T-cell (primary cell): Measurements from ENCODE around the gene ILDR2. TPM values are rescaled to one million over a fixed set of nuclear protein-coding genes. Genes with fewer than 3 reads are reported as not detected.

Experiments
- ATAC-seq, 4 experiments: fragments of 200-7000 bp in 3 of 4; fragments of 150-1000 bp in 1 of 4; cut with Tn5 transposase; replicated peaks in 1 of 4; 1 replicate in 3 of 4; 2 replicates in 1 of 4; pipeline ENCODE4 v1.10.0; 2021; ENCODE audit warnings: moderate library complexity in 3 of 4, mild to moderate bottlenecking in 2 of 4, moderate number of reproducible peaks in 1 of 4
- CTCF ChIA-PET, 2 donors: fragments of 300-600 bp; sonication (Branson Sonifier 250); formaldehyde crosslinking; loops; one replicate each; lab custom pipeline; 2022; ENCODE audit warnings: antibody characterized with exemption in 2 of 2; lab: Charles Lee
- POLR2A ChIA-PET, 2 donors: fragments of 300-600 bp; sonication (Branson Sonifier 250); formaldehyde crosslinking; loops; one replicate each; lab custom pipeline; 2022; ENCODE audit warnings: antibody characterized with exemption in 2 of 2; lab: Charles Lee
- DNase-seq, 35 experiments: peaks; one replicate each; pipeline versions ENCODE4 v3.0.0 to v3.0.0-alpha.2; 2013 to 2023
- H3K27ac ChIP-seq: one replicate; pipeline ENCODE4 v1.5.1; 2013; ENCODE audit warnings: low read length
- H3K27me3 ChIP-seq, 2 experiments: replicated peaks in 1 of 2; 1 replicate in 1 of 2; 2 replicates in 1 of 2; pipeline versions ENCODE4 v1.6.1 to v1.7.0; 2013; ENCODE audit warnings: low read length in 1 of 2, mixed read lengths in 1 of 2; ENCODE audit not compliant: control insufficient read depth in 2 of 2, insufficient read depth in 2 of 2; ENCODE audit errors: extremely low read depth in 1 of 2
- H3K36me3 ChIP-seq, 2 donors: 1 replicate in 1 of 2; 2 replicates in 1 of 2; pipeline versions ENCODE4 v1.6.1 to v1.7.0; 2013; ENCODE audit warnings: low read length in 1 of 2; ENCODE audit not compliant: control insufficient read depth in 2 of 2, insufficient read depth in 1 of 2; ENCODE audit errors: extremely low read depth in 1 of 2
- H3K4me1 ChIP-seq, 2 experiments: 1 replicate in 1 of 2; 2 replicates in 1 of 2; pipeline versions ENCODE4 v1.6.1 to v1.7.0; 2013; ENCODE audit warnings: low read length in 2 of 2, mixed read lengths in 1 of 2; ENCODE audit not compliant: insufficient read depth in 2 of 2, control insufficient read depth in 1 of 2; ENCODE audit errors: extremely low read depth in 1 of 2
- H3K4me3 ChIP-seq, 2 donors: 1 replicate in 1 of 2; 2 replicates in 1 of 2; pipeline versions ENCODE4 v1.5.1 to v1.7.0; 2013; ENCODE audit warnings: mild to moderate bottlenecking in 2 of 2, low read length in 1 of 2, moderate library complexity in 1 of 2; ENCODE audit not compliant: control insufficient read depth in 1 of 2; ENCODE audit errors: extremely low read depth in 1 of 2
- H3K9me3 ChIP-seq: 2 replicates; pipeline ENCODE4 v1.7.0; 2013
- H3K27ac Mint-ChIP-seq, 2 donors: one replicate each; pipeline ENCODE4 v1.8.0; 2020 to 2021; ENCODE audit warnings: mild to moderate bottlenecking in 2 of 2, mixed read lengths in 2 of 2
- H3K27me3 Mint-ChIP-seq, 2 donors: one replicate each; pipeline ENCODE4 v1.8.0; 2021 to 2022; ENCODE audit warnings: mixed read lengths in 2 of 2
- H3K36me3 Mint-ChIP-seq: one replicate; pipeline ENCODE4 v1.8.0; 2021; ENCODE audit warnings: mixed read lengths
- H3K4me1 Mint-ChIP-seq, 3 donors: one replicate each; pipeline ENCODE4 v1.8.0; 2020 to 2022; ENCODE audit warnings: mixed read lengths in 3 of 3, mild to moderate bottlenecking in 1 of 3
- H3K4me3 Mint-ChIP-seq, 3 donors: one replicate each; pipeline ENCODE4 v1.8.0; 2020 to 2022; ENCODE audit warnings: mild to moderate bottlenecking in 3 of 3, mixed read lengths in 3 of 3, moderate library complexity in 3 of 3
- H3K9me3 Mint-ChIP-seq, 3 donors: one replicate each; pipeline ENCODE4 v1.8.0; 2020 to 2022; ENCODE audit warnings: mixed read lengths in 3 of 3
- WGBS: methylation state at CpG from one replicate; pipeline ENCODE4 v1.1.5; 2013; ENCODE audit warnings: missing lambda C conversion rate; ENCODE audit not compliant: insufficient coverage; 5-methylcytosine and 5-hydroxymethylcytosine counted together
- total RNA-seq, 35 experiments: library from RNA in 6 of 35; stranded (reverse) in 6 of 35; fragments of 120-200 nt in 1 of 35; gene quantifications; one replicate each; pipeline versions ENCODE4 v1.2.1 to v1.2.4 and lab custom pipeline; 2013 to 2026

The ILDR2 gene
- total RNA-seq, 5 donors from 2014 or later (not counting 1 experiment from before 2014, with no cell fraction given), result 0.13 to 0.61 (median 0.30) TPM

GRCh38 chr1:167011560-167012191 lies 36.3 kb upstream of the ILDR2 start:
- Histone ChIP-seq H3K27me3 (peaks cover 0 to 3% of the 10 kb centered on the region in 2 experiments), H3K27ac (no peak overlapping the region), H3K9me3 (no peaks in the 10 kb centered on the region), H3K4me1 (peaks cover 0 to 3% of the 10 kb centered on the region in 2 experiments), H3K36me3 (no peaks in the 10 kb centered on the region), H3K4me3 (no peak overlapping the region)
- ChIA-PET CTCF (no interaction called here), POLR2A (no interaction called here)
- ATAC-seq, result no peak
- WGBS, result no CpG with 5 or more reads among the region's 1 CpG
- Mint-ChIP-seq H3K27me3 (peaks cover 15 to 31% of the 10 kb centered on the region in 2 donors), H3K4me1 (no peaks in the 10 kb centered on the region), H3K9me3 (no peaks in the 10 kb centered on the region), H3K4me3 (no peak overlapping the region), H3K36me3 (no peaks in the 10 kb centered on the region), H3K27ac (no peak overlapping the region)
- no peak for DNase-seq

- H3K27me3 Mint-ChIP-seq, result peaks cover 0 to 1% of the 10 kb centered on the region in 2 donors
- H3K9me3 Mint-ChIP-seq, result peaks cover 0 to 14% (median 0%) of the 10 kb centered on the region in 3 donors
- CTCF ChIA-PET, result no interaction called here
- no peaks in the 10 kb centered on the region for H3K36me3 ChIP-seq
- H3K4me3 ChIP-seq, result no peak overlapping the region
- H3K4me1 Mint-ChIP-seq, result peaks cover 0 to 4% (median 0%) of the 10 kb centered on the region in 3 donors
- H3K36me3 Mint-ChIP-seq, result peaks cover 3% of the 10 kb centered on the region
- no peak overlapping the region for H3K4me3 Mint-ChIP-seq
- H3K4me1 ChIP-seq, result no peaks in the 10 kb centered on the region
- H3K27ac ChIP-seq, result no peak overlapping the region
- POLR2A ChIA-PET, result no interaction called here
- ATAC-seq, result no peak
- no CpG with 5 or more reads among the region's 2 CpGs for WGBS
- no peak for DNase-seq
- H3K9me3 ChIP-seq, result no peaks in the 10 kb centered on the region
- no peaks in the 10 kb centered on the region for H3K27me3 ChIP-seq
- no peak overlapping the region for H3K27ac Mint-ChIP-seq
Measured at GRCh38 chr1:167003711-167004110, 28.4 kb upstream of the ILDR2 start.

- no peaks in the 10 kb centered on the region for H3K36me3 ChIP-seq
- Mint-ChIP-seq H3K4me1 (peaks cover 0 to 4% (median 0%) of the 10 kb centered on the region in 3 donors), H3K4me3 (no peak overlapping the region), H3K27ac (no peak overlapping the region), H3K36me3 (peaks cover 3% of the 10 kb centered on the region), H3K27me3 (peaks cover 5 to 7% of the 10 kb centered on the region in 2 donors), H3K9me3 (peaks cover 0 to 14% (median 0%) of the 10 kb centered on the region in 3 donors)
- no peak overlapping the region for H3K27ac ChIP-seq
- no peaks in the 10 kb centered on the region for H3K9me3 ChIP-seq
- H3K4me1 ChIP-seq, result no peaks in the 10 kb centered on the region
- ATAC-seq (no peak), DNase-seq (no peak)
- ChIA-PET POLR2A (no interaction called here), CTCF (no interaction called here)
- H3K27me3 ChIP-seq, result no peaks in the 10 kb centered on the region
- no CpG with 5 or more reads among the region's 2 CpGs for WGBS
- no peak overlapping the region for H3K4me3 ChIP-seq
Measured at GRCh38 chr1:167002354-167002753, 27.0 kb upstream of the ILDR2 start.

- H3K27me3 Mint-ChIP-seq, result peaks cover 6 to 8% of the 10 kb centered on the region in 2 donors
- H3K4me3 ChIP-seq, result no peak overlapping the region
- no peak overlapping the region for H3K27ac ChIP-seq
- peaks cover 0 to 4% of the 10 kb centered on the region in 2 experiments for H3K27me3 ChIP-seq
- H3K4me1 ChIP-seq, result no peaks in the 10 kb centered on the region
- ATAC-seq, result no peak
- peaks cover 0 to 14% (median 0%) of the 10 kb centered on the region in 3 donors for H3K9me3 Mint-ChIP-seq
- no peak overlapping the region for H3K4me3 Mint-ChIP-seq
- ChIA-PET POLR2A (no interaction called here), CTCF (no interaction called here)
- H3K36me3 ChIP-seq, result no peaks in the 10 kb centered on the region
- no peaks in the 10 kb centered on the region for H3K9me3 ChIP-seq
- H3K27ac Mint-ChIP-seq, result no peak overlapping the region
- H3K4me1 Mint-ChIP-seq, result peaks cover 0 to 4% (median 0%) of the 10 kb centered on the region in 3 donors
- no peak for DNase-seq
- peaks cover 3% of the 10 kb centered on the region for H3K36me3 Mint-ChIP-seq
- no CpG with 5 or more reads among the region's 1 CpG for WGBS
Measured at GRCh38 chr1:167000546-167000945, 25.2 kb upstream of the ILDR2 start.

GRCh38 chr1:166999500-167000055 lies 24.2 kb upstream of the ILDR2 start:
- H3K36me3 ChIP-seq, result no peaks in the 10 kb centered on the region
- ATAC-seq, result peak in 1 of 4 experiments; percentile 43
- H3K9me3 ChIP-seq, result no peaks in the 10 kb centered on the region
- Mint-ChIP-seq H3K9me3 (peaks cover 0 to 14% (median 0%) of the 10 kb centered on the region in 3 donors), H3K27ac (no peak overlapping the region), H3K27me3 (peaks cover 6 to 8% of the 10 kb centered on the region in 2 donors), H3K4me3 (no peak overlapping the region), H3K36me3 (peaks cover 3% of the 10 kb centered on the region), H3K4me1 (peaks cover 0 to 4% (median 0%) of the 10 kb centered on the region in 3 donors)
- 13% methylated on average over 3 of the region's 3 CpGs for WGBS
- peaks cover 0 to 7% of the 10 kb centered on the region in 2 experiments for H3K27me3 ChIP-seq
- POLR2A ChIA-PET, result no interaction called here
- H3K4me1 ChIP-seq, result no peaks in the 10 kb centered on the region
- H3K4me3 ChIP-seq, result no peak overlapping the region
- H3K27ac ChIP-seq, result no peak overlapping the region
- CTCF ChIA-PET, result interaction anchor here in 1 of 2 donors (0.6 kb wide), 1 partner anchor 62 kb away, joined by 3 read pairs; no protein-coding TSS in a partner anchor
- no peak for DNase-seq

GRCh38 chr1:166999075-166999474 lies 23.7 kb upstream of the ILDR2 start:
- Mint-ChIP-seq H3K27me3 (peaks cover 6 to 8% of the 10 kb centered on the region in 2 donors), H3K36me3 (peaks cover 3% of the 10 kb centered on the region), H3K9me3 (peaks cover 0 to 14% (median 0%) of the 10 kb centered on the region in 3 donors), H3K4me1 (peaks cover 0 to 4% (median 0%) of the 10 kb centered on the region in 3 donors), H3K4me3 (no peak overlapping the region), H3K27ac (no peak overlapping the region)
- no CpG with 5 or more reads among the region's 1 CpG for WGBS
- DNase-seq, result no peak
- Histone ChIP-seq H3K27ac (no peak overlapping the region), H3K36me3 (no peaks in the 10 kb centered on the region), H3K4me3 (no peak overlapping the region), H3K9me3 (no peaks in the 10 kb centered on the region), H3K27me3 (peaks cover 0 to 7% of the 10 kb centered on the region in 2 experiments), H3K4me1 (no peaks in the 10 kb centered on the region)
- CTCF ChIA-PET, result no interaction called here
- POLR2A ChIA-PET, result no interaction called here
- ATAC-seq, result no peak
